Measurements from ENCODE around the gene SPATA13.

Gene SPATA13

DNA sequence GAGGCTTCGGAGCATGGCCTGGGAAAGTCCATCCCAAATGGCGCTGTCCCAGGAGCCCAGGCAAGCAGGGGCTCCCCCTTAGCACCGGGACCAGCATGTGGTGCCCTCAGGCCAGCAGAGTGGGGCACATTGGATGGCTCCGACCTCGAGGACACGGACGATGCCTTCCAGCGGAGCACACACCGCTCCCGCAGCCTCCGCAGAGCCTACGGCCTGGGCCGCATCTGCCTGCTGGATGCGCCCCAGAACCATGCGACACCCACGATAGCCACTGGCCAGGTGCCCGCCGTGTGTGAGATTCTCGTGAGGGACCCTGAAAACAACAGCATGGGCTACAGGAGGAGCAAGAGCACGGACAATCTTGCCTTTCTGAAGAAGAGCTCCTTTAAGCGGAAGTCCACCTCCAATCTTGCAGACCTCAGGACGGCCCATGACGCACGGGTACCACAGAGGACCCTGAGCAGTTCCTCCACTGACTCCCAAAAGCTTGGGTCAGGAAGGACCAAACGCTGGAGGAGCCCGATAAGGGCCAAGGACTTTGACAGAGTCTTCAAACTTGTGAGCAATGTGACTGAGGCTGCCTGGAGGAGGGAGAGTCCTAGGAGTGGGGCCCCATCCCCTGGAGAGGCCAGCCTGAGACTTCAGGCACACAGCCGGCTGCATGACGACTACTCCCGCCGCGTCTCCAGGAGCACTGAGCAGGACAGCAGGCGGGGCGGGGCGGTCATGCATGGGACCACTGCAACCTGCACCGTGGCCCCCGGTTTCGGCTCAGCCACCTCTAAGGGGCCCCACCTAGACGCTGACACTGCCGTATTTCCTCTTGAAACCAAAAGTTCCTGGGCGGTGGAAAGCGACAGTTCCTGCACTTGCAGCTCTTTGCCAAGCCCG lies 63.1 kb downstream of the SPATA13 start:
- ChIA-PET CTCF (interaction anchor here (1.2 to 12.9 kb wide), 3 partner anchors 203 to 301 kb away, joined by 3 to 438 read pairs (median 6); no protein-coding TSS in a partner anchor), POLR2A (no interaction called here)
- no peak overlapping the region for H3K4me3 ChIP-seq (ENCODE audit: low read depth, low read length)
- DNase-seq (ENCODE audit: low read depth, low spot score) = no peak
- TF ChIP-seq, protein P1, sequence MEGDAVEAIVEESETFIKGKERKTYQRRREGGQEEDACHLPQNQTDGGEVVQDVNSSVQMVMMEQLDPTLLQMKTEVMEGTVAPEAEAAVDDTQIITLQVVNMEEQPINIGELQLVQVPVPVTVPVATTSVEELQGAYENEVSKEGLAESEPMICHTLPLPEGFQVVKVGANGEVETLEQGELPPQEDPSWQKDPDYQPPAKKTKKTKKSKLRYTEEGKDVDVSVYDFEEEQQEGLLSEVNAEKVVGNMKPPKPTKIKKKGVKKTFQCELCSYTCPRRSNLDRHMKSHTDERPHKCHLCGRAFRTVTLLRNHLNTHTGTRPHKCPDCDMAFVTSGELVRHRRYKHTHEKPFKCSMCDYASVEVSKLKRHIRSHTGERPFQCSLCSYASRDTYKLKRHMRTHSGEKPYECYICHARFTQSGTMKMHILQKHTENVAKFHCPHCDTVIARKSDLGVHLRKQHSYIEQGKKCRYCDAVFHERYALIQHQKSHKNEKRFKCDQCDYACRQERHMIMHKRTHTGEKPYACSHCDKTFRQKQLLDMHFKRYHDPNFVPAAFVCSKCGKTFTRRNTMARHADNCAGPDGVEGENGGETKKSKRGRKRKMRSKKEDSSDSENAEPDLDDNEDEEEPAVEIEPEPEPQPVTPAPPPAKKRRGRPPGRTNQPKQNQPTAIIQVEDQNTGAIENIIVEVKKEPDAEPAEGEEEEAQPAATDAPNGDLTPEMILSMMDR (IDR thresholded peaks at IDR 0.05; ENCODE audit: insufficient read depth, low read length, missing control alignments) = no peak

GRCh38 chr13:24224232-24224680 lies 63.7 kb downstream of the SPATA13 start:
- POLR2A ChIA-PET = no interaction called here

GRCh38 chr13:24225062-24225461 lies 64.5 kb downstream of the SPATA13 start:
- DNase-seq (ENCODE audit: low read depth, low spot score) = no peak
- CTCF ChIA-PET = interaction anchor here (1.0 to 12.9 kb wide), 7 partner anchors 9 to 336 kb away, joined by 3 to 438 read pairs (median 4); partner anchors contain the start of gene MIPEP
- H3K4me3 ChIP-seq (ENCODE audit: low read depth, low read length) = no peak overlapping the region
- POLR2A ChIA-PET = no interaction called here
- TF ChIP-seq, protein P1 (IDR thresholded peaks at IDR 0.05; ENCODE audit: insufficient read depth, low read length, missing control alignments) = no peak

More at GRCh38 chr13:24224232-24224680, 63.7 kb downstream of the SPATA13 start:
- no peak overlapping the region for H3K4me3 ChIP-seq (ENCODE audit: low read depth, low read length)
- no peak for DNase-seq (ENCODE audit: low read depth, low spot score)
- CTCF ChIA-PET = interaction anchor here (1.7 to 12.9 kb wide), 3 partner anchors 191 to 302 kb away, joined by 4 to 438 read pairs (median 6); no protein-coding TSS in a partner anchor
- TF ChIP-seq, protein P1 (IDR thresholded peaks at IDR 0.05; ENCODE audit: insufficient read depth, low read length, missing control alignments) = no peak

- H3K4me3 ChIP-seq (ENCODE audit: low read depth, low read length) = no peak overlapping the region
- DNase-seq (ENCODE audit: low read depth, low spot score) = no peak
- ChIA-PET POLR2A (no interaction called here), CTCF (interaction anchor here (0.8 to 12.9 kb wide), 8 partner anchors 9 to 337 kb away, joined by 3 to 438 read pairs (median 4); partner anchors contain the start of gene MIPEP)
- TF ChIP-seq, protein P1 (IDR thresholded peaks at IDR 0.05; ENCODE audit: insufficient read depth, low read length, missing control alignments) = no peak
Observed at GRCh38 chr13:24225930-24226329, 65.4 kb downstream of the SPATA13 start.

GRCh38 chr13:24226762-24227161 lies 66.2 kb downstream of the SPATA13 start:
- TF ChIP-seq, protein P1 (IDR thresholded peaks at IDR 0.05; ENCODE audit: insufficient read depth, low read length, missing control alignments) = no peak
- no peak overlapping the region for H3K4me3 ChIP-seq (ENCODE audit: low read depth, low read length)
- ChIA-PET POLR2A (no interaction called here), CTCF (interaction anchor here (0.8 to 12.9 kb wide), 4 partner anchors 206 to 307 kb away, joined by 3 to 438 read pairs (median 30); no protein-coding TSS in a partner anchor)
- no peak for DNase-seq (ENCODE audit: low read depth, low spot score)

Data from AG04449 (cell line).